ENCODE data around the gene SYT6.

SYT6 gene

DNA sequence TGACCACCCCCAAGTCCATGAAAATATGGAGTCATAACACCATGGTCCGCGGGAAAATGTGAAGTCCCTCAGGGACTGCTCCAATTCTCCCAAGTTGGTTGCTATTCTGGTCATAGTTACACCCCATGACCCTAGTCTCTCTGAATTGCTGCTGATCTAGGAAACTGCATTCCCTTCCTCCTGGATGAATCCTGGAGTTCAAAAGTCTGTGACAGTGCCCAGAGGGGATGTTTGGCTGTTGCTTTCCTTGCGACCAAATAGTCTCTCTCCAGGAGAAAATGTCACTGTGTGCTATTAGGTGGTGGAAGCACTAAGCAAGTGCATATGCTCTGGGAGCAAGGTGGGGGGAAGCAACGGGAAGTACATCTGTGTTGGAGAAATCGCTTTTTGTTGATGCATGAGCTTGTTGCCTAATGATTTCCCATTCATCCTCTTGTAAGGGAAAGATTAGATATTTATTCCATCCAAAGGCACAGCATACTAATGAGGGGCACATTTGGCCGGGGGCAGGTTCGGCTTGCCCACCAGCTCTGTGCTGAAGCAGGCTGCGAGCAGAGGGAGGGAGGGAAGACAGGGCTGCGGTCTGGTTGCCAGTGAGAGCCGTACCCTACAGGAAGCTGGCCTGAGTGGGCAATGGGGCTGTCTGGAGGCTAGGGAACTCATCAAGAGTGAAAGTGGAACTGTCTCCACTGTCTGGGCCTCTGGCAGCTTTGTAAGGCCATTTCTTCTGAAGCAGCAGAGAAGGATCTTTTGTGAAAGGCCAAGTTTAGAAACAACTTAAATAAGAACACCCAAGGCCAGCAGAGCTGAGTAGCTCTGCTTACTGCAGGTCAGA is 27.2 kb downstream of the SYT6 start:
- DNase-seq (ENCODE audit: low spot score in 2 of 2), result no peak
- no peak overlapping the region for H3K27ac Mint-ChIP-seq (ENCODE audit: low read depth)

DNA sequence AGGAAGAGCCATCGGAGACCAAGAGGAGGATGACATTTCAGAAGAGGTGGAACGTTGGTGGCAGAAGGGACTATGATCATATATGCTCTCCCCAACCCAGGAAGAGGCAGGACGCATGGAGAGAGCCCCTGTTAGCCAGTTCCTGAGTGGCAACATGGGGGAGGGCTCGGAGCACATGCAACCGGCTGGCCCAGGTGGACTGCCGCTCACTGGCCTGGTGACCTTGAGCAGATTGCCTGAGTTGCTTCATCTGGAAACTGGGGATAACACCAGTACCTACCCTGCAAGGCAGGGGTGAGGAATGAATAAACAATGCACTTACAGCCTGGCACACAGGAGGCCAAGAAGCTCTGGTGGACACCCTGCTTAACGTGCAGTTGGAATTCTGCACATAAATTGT is 29.0 kb downstream of the SYT6 start:
- Mint-ChIP-seq H3K4me3 (no peak overlapping the region), H3K36me3 (ENCODE audit: insufficient read depth) (peaks cover 2% of the 10 kb centered on the region), H3K27me3 (no peaks in the 10 kb centered on the region), H3K4me1 (peaks cover 8% of the 10 kb centered on the region), H3K9me3 (peaks cover 4% of the 10 kb centered on the region), H3K27ac (ENCODE audit: low read depth) (no peak overlapping the region)
- DNase-seq (ENCODE audit: low spot score in 2 of 2), result no peak
- no peak for ATAC-seq (replicated peaks; ENCODE audit: extremely low read depth, poor library complexity, severe bottlenecking)

More for the DNA sequence above, 27.2 kb downstream of the SYT6 start:
- peaks cover under 1% of the 10 kb centered on the region for H3K27me3 Mint-ChIP-seq
- H3K9me3 Mint-ChIP-seq, result peaks cover 4% of the 10 kb centered on the region
- H3K36me3 Mint-ChIP-seq (ENCODE audit: insufficient read depth), result no peaks in the 10 kb centered on the region
- no peak overlapping the region for H3K4me3 Mint-ChIP-seq
- peaks cover 14% of the 10 kb centered on the region for H3K4me1 Mint-ChIP-seq
- ATAC-seq (replicated peaks; ENCODE audit: extremely low read depth, poor library complexity, severe bottlenecking), result no peak

DNA sequence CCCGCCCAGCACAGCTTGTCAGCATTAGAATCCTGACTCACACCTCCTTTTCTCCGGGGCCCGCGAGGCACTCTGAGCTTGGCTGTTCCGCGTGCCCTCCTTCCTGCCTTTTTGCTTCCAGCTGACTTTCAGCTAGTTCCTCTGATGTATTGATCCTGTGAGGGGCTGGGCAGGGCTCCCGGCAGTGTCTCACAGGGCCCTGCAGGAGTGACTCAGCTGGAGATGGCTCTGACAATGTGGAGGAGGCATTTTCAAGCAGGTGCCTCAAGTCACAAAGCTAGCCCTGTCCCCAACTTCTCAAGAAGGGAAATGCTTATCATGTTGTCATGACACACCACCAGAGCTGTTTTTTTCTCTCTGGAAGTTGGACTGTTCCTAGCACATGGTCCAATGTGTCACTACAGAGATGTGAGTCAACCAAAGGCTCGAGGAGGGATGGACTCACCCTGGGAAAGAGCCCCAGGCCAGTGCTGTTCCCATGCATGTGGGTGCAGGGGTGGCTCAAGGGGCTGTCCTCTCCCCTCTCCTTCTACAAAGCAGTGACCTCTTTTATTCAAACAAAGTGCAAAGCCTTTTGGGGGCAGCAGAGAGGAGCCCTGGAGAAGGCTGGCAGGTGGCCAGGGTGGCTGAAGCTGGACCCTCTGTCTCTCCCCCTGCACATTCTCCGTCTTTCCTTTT is 30.6 kb downstream of the SYT6 start:
- H3K4me1 Mint-ChIP-seq, result no peaks in the 10 kb centered on the region
- H3K27me3 Mint-ChIP-seq, result peaks cover 7% of the 10 kb centered on the region
- ATAC-seq (replicated peaks; ENCODE audit: extremely low read depth, poor library complexity, severe bottlenecking), result no peak
- DNase-seq (ENCODE audit: low spot score in 2 of 2), result no peak
- peaks cover 2% of the 10 kb centered on the region for H3K36me3 Mint-ChIP-seq (ENCODE audit: insufficient read depth)
- H3K27ac Mint-ChIP-seq (ENCODE audit: low read depth), result no peak overlapping the region
- no peak overlapping the region for H3K4me3 Mint-ChIP-seq
- H3K9me3 Mint-ChIP-seq, result no peaks in the 10 kb centered on the region

DNA sequence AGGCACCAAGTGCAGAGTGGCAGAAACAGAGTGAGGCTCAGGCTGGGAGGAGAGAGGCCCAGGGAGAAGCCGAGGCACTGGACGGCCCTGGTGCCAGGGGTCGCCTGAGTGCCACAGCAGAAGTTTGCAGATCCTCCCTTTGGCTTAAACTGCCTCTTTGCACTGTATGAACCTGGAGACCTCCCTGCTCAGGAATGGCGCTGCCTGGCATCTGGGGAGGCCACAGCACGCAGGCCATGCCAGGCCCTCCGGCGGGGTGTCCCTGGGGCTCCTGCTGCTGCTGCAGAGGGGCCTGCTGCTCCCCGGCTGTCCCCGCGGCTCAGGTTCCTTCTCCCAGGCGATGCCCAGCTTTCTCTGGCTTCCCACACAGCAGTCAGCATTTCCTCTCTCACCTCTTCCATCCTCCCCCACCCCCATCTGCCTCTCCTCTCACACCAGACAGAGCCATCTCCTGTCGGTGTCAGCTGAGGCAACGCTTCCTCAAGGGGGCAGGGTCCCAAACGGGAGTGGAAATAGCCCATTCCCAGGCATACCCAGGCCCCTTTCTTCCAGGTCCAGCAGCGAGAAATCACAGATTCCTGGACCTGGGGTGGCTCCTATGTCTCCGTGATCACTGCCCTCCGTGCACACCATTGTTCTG is 35.2 kb downstream of the SYT6 start:
- H3K27me3 Mint-ChIP-seq, result peaks cover 7% of the 10 kb centered on the region
- H3K4me3 Mint-ChIP-seq, result no peak overlapping the region
- H3K4me1 Mint-ChIP-seq, result peaks cover 9% of the 10 kb centered on the region
- ATAC-seq (replicated peaks; ENCODE audit: extremely low read depth, poor library complexity, severe bottlenecking), result no peak
- peaks cover 2% of the 10 kb centered on the region for H3K36me3 Mint-ChIP-seq (ENCODE audit: insufficient read depth)
- H3K27ac Mint-ChIP-seq (ENCODE audit: low read depth), result no peak overlapping the region
- DNase-seq (ENCODE audit: low spot score in 2 of 2), result no peak
- no peaks in the 10 kb centered on the region for H3K9me3 Mint-ChIP-seq

DNA sequence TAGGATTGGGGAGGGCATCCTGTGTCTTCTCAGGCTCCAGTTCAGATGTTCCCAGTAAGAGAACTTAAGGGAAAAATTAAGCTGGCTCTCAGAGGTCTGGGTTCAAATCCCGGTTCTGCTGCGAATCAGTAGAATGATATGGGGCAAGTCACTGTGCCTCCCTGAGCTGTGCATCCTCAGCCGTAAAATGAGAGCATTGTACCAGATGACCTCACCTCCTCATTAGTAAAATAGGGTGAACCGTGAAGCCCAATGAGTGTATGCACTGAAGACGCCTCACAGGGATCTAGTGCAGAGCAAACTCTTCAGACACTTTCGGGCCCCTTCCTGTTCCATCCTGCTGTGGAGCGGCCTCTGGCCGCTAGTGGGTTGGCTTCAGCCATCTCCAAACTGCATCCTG is 36.0 kb downstream of the SYT6 start:
- H3K4me3 Mint-ChIP-seq, result no peak overlapping the region
- no peak overlapping the region for H3K27ac Mint-ChIP-seq (ENCODE audit: low read depth)
- no peak for DNase-seq (ENCODE audit: low spot score in 2 of 2)
- no peak for ATAC-seq (replicated peaks; ENCODE audit: extremely low read depth, poor library complexity, severe bottlenecking)
- peaks cover 14% of the 10 kb centered on the region for H3K4me1 Mint-ChIP-seq
- no peaks in the 10 kb centered on the region for H3K9me3 Mint-ChIP-seq
- H3K27me3 Mint-ChIP-seq, result peaks cover 7% of the 10 kb centered on the region
- peaks cover 2% of the 10 kb centered on the region for H3K36me3 Mint-ChIP-seq (ENCODE audit: insufficient read depth)

DNA sequence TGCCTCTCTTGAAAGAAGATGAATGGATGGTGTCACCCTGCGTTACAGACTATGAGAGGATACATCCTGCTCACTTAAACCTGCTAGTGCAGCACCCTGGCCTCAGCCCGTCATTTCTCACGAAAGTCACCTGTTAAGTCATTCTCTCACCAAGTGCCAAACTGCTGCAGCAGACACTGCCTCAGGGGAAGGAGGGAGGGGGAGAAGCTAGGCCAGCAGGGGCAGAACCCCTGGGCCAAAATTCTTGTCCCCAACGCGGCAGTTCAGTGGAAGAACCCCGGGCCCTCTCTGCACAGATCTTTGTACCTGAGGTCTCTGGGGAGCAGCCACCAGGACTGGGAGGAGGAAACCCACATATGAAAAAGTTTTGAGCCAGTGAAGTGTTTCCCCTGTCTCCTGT is 37.6 kb downstream of the SYT6 start:
- Mint-ChIP-seq H3K9me3 (no peaks in the 10 kb centered on the region), H3K27ac (ENCODE audit: low read depth) (no peak overlapping the region), H3K4me1 (peaks cover 14% of the 10 kb centered on the region), H3K4me3 (no peak overlapping the region), H3K36me3 (ENCODE audit: insufficient read depth) (peaks cover 2% of the 10 kb centered on the region), H3K27me3 (peaks cover 7% of the 10 kb centered on the region)
- DNase-seq (ENCODE audit: low spot score in 2 of 2) (no peak), ATAC-seq (replicated peaks; ENCODE audit: extremely low read depth, poor library complexity, severe bottlenecking) (no peak)

DNA sequence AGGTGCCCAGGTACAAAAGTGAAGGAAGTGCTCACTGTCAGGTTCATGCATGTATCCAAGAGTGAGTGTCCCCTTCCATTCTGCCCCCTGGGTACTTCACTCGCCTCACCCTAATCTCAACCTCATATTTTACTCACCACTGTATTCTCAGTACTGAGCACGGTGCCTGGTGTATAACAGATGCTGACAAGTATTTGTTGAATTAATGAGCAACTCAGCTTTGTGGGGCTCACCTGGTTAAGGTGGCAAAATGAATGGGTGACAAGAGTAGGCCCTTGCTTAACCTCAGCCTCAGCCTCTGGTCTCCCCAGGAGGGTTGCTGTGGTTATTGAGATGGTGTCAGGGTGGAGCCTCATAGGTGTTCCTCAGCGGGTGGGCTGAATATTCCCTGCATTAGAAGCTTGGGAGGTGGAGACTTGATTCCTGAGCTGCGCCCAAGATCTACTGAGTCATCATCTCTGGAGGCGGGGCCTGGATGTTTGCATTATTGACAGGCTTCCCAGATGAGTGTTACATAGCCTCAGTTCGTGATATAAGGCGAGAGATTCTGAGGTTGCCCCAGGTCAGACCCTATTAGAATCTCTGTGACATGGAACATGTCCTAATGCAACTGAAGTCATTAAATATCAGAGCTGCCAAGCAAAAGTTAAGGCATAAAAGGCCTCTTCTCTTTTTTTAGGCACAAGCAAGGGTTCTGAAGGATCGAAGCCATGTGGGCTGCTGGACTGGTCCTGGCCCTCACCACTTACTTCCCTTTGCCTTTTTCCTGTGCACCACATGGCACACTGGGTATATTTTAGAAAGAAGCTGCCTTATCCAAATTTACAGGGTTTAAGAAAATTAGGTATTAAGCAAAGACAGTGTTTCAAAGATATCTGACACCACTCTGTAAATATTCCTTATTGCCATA is 39.2 kb downstream of the SYT6 start:
- Mint-ChIP-seq H3K27ac (ENCODE audit: low read depth) (peak overlapping the region; percentile 17), H3K36me3 (ENCODE audit: insufficient read depth) (no peaks in the 10 kb centered on the region), H3K4me3 (no peak overlapping the region), H3K4me1 (peaks cover 14% of the 10 kb centered on the region), H3K27me3 (peaks cover 7% of the 10 kb centered on the region), H3K9me3 (no peaks in the 10 kb centered on the region)
- ATAC-seq (replicated peaks; ENCODE audit: extremely low read depth, poor library complexity, severe bottlenecking), result no peak
- no peak for DNase-seq (ENCODE audit: low spot score in 2 of 2)

DNA sequence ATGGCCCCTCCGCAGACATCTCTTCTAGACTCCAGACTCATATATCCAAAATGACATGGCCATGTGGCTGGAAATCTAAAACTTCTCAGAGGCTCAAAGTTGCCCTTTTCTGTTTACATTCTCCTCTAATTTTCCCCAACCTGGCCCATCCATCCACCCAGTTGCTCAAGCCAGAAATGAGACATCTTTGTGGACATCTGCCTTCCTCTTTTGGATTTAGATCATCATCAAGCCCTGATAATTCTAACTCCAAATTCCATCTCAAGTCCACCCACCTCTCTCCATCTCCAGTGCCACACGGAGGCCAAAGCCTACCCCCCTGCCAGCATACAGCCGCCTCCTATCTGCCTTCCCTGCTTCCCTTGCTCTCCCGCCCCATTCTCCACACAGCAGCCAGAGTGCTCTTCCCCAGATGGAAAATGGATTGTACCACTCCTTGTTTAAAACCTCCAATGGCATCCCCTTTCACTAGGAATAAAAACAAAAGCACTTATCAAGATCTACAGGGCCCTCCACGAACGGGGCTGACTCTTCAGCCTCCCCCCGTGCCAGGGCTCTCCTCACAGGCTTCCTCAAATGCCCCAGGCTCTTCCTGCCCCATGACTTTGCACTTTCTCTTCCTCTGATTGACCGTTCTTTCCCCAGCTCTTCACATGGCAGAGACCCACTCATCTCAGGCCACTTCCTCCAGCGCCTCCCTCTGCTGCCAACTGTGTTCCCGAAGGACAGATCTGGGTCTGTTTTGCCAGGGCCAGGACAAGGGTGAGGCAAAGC is 40.1 kb downstream of the SYT6 start:
- no peaks in the 10 kb centered on the region for H3K27me3 Mint-ChIP-seq
- ATAC-seq (replicated peaks; ENCODE audit: extremely low read depth, poor library complexity, severe bottlenecking) (no peak), DNase-seq (ENCODE audit: low spot score in 2 of 2) (no peak)
- H3K4me1 Mint-ChIP-seq, result peaks cover 14% of the 10 kb centered on the region
- H3K36me3 Mint-ChIP-seq (ENCODE audit: insufficient read depth), result no peaks in the 10 kb centered on the region
- peak overlapping the region; percentile 17 for H3K27ac Mint-ChIP-seq (ENCODE audit: low read depth)
- no peak overlapping the region for H3K4me3 Mint-ChIP-seq
- no peaks in the 10 kb centered on the region for H3K9me3 Mint-ChIP-seq

DNA sequence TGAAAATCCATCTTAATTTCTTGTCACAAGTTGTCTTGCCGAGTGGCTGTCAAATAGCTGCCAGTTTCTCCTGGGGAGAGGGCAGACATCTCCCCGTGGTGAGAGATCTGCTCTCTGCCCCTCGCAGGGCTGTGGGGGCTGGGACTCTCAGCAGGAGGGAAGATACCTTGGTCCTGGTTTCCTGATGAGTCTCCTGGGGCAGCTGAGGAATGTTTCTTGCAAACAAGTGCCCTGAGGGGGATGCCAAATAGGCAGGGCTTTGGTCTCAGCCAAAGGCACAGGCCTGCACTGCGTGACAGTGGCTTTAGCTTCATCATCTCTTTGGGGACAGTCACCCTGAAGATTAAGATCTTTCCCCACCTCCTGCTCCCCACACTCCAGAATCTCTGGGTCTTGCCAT is 40.9 kb downstream of the SYT6 start:
- no peak overlapping the region for H3K27ac Mint-ChIP-seq (ENCODE audit: low read depth)
- H3K4me3 Mint-ChIP-seq, result no peak overlapping the region
- no peaks in the 10 kb centered on the region for H3K9me3 Mint-ChIP-seq

DNA sequence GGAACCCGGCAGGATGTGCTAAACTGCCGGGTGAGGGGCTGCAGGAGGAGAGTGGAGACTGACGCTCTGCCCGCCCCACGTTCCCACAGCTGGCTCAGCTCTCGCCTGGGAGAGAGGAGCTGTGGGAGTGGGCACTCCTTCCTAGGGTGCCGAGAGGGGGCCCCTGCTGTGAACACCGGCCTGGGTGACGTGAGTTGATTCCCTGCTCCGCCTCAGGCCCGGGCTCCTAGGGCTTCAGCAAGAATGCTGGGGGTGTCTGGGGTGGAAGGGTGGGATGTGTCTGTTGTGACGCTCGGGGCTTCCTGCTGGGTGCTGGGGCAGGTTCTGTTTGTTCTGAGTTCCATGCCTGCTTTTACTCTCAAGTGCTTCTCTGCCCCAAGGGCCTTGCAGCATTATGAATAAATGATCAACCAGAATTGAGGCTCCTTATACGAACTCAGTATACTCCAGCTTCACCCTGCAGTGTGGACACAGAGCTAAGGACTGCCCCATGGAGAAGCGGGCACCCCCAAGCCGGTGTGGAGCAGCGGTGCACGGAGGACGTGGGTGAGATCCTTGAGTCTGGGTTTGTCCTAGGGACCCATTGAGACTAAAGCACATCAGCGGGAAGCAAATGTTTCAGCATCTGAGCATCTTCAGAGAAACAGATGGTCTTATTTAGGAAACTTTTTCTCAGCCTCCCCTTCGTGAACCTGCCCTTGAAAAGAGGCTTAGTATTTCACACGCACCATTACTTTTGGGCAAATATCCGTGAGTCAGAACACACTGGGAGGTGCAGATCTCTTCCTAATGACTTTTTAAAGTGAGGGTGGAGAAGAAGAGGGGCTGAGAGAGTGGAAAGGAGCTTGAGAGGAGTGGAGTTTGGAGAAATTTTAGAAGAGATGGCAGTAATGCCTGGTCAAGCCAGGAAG is 41.7 kb downstream of the SYT6 start:
- H3K4me3 Mint-ChIP-seq, result no peak overlapping the region
- DNase-seq (ENCODE audit: low spot score in 2 of 2), result no peak
- H3K4me1 Mint-ChIP-seq, result peaks cover 14% of the 10 kb centered on the region
- H3K27ac Mint-ChIP-seq (ENCODE audit: low read depth), result no peak overlapping the region
- H3K9me3 Mint-ChIP-seq, result no peaks in the 10 kb centered on the region
- no peaks in the 10 kb centered on the region for H3K36me3 Mint-ChIP-seq (ENCODE audit: insufficient read depth)
- ATAC-seq (replicated peaks; ENCODE audit: extremely low read depth, poor library complexity, severe bottlenecking), result no peak
- H3K27me3 Mint-ChIP-seq, result no peaks in the 10 kb centered on the region

More for the DNA sequence above, 40.9 kb downstream of the SYT6 start:
- no peak for ATAC-seq (replicated peaks; ENCODE audit: extremely low read depth, poor library complexity, severe bottlenecking)
- no peaks in the 10 kb centered on the region for H3K36me3 Mint-ChIP-seq (ENCODE audit: insufficient read depth)
- DNase-seq (ENCODE audit: low spot score in 2 of 2), result no peak
- no peaks in the 10 kb centered on the region for H3K27me3 Mint-ChIP-seq
- H3K4me1 Mint-ChIP-seq, result peaks cover 14% of the 10 kb centered on the region

DNA sequence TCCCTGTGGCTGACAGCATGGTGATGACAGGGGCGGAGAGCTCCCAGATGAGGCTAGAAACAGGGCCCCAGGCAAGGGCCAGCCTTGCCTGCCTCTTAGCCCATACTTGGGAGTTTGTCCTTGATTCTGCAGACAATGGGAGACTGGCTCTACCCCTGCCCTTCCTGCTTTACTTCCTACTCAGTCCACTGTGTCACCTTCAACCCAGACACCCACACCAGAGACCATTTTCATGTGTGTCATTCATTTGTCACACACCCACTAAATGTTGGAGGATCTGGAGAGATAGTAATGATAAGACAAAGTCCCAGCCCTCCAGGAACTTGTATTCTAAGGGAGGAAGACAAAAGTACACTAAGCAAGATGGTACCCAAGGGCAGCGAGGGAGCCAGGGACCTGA is 43.7 kb downstream of the SYT6 start:
- no peak for ATAC-seq (replicated peaks; ENCODE audit: extremely low read depth, poor library complexity, severe bottlenecking)
- no peaks in the 10 kb centered on the region for H3K36me3 Mint-ChIP-seq (ENCODE audit: insufficient read depth)
- H3K27ac Mint-ChIP-seq (ENCODE audit: low read depth), result no peak overlapping the region
- H3K4me1 Mint-ChIP-seq, result peaks cover 14% of the 10 kb centered on the region
- no peaks in the 10 kb centered on the region for H3K27me3 Mint-ChIP-seq
- no peaks in the 10 kb centered on the region for H3K9me3 Mint-ChIP-seq
- H3K4me3 Mint-ChIP-seq, result no peak overlapping the region
- no peak for DNase-seq (ENCODE audit: low spot score in 2 of 2)

Data from central memory CD8-positive, alpha-beta T cell (primary cell).